WERI-Rb-1 (cell line): ENCODE results near the gene ATP6V0C.

Experiments used
- DNase-seq: peaks from one replicate; pipeline ENCODE4 v3.0.0-alpha.2; 2020
- H3K27ac ChIP-seq: fragments of 250-450 bp; sonication (Bioruptor Pico); 2 replicates; pipeline ENCODE4 v1.5.1; 2020; ENCODE audit warnings: mild to moderate bottlenecking, moderate library complexity
- H3K27me3 ChIP-seq: fragments of 250-450 bp; sonication (Bioruptor Pico); 2 replicates; pipeline ENCODE4 v1.5.1; 2021; ENCODE audit warnings: mild to moderate bottlenecking, low read depth, moderate library complexity; ENCODE audit not compliant: insufficient read depth, severe bottlenecking
- H3K36me3 ChIP-seq: fragments of 250-450 bp; sonication (Bioruptor Pico); 2 replicates; pipeline ENCODE4 v1.5.1; 2020; ENCODE audit warnings: mild to moderate bottlenecking, moderate library complexity
- H3K4me3 ChIP-seq: 2 replicates; pipeline ENCODE4 v1.5.1; 2011; ENCODE audit warnings: low read depth, mild to moderate bottlenecking, control low read depth, low read length
- H3K9me3 ChIP-seq: fragments of 250-450 bp; sonication (Bioruptor Pico); 2 replicates; pipeline ENCODE4 v1.5.1; 2021; ENCODE audit warnings: mild to moderate bottlenecking, moderate library complexity; ENCODE audit not compliant: severe bottlenecking
- CTCF ChIP-seq: IDR thresholded peaks from 2 replicates; pipeline ENCODE4 v1.5.1; 2011; ENCODE audit warnings: low read depth, mild to moderate bottlenecking, control low read depth, inconsistent platforms, low read length

ATP6V0C gene

GRCh38 chr16:2471016-2471652 is 42.6 kb upstream of the ATP6V0C start, which contains the start of gene NTN3:
Gene NTN3 (plus strand): TSS chr16:2471297. CDS start chr16:2471702, 405 bp downstream.
- no peaks in the 10 kb centered on the region for H3K9me3 ChIP-seq
- TF ChIP-seq CTCF: no peak
- peak within 1 kb of the TSS; percentile 54 for H3K4me3 ChIP-seq
- peaks cover 15% of the 10 kb centered on the region for H3K36me3 ChIP-seq
- peak; percentile 94 for DNase-seq
- no peaks in the 10 kb centered on the region for H3K27me3 ChIP-seq
- H3K27ac ChIP-seq: peak within 1 kb of the TSS; percentile 100

DNA sequence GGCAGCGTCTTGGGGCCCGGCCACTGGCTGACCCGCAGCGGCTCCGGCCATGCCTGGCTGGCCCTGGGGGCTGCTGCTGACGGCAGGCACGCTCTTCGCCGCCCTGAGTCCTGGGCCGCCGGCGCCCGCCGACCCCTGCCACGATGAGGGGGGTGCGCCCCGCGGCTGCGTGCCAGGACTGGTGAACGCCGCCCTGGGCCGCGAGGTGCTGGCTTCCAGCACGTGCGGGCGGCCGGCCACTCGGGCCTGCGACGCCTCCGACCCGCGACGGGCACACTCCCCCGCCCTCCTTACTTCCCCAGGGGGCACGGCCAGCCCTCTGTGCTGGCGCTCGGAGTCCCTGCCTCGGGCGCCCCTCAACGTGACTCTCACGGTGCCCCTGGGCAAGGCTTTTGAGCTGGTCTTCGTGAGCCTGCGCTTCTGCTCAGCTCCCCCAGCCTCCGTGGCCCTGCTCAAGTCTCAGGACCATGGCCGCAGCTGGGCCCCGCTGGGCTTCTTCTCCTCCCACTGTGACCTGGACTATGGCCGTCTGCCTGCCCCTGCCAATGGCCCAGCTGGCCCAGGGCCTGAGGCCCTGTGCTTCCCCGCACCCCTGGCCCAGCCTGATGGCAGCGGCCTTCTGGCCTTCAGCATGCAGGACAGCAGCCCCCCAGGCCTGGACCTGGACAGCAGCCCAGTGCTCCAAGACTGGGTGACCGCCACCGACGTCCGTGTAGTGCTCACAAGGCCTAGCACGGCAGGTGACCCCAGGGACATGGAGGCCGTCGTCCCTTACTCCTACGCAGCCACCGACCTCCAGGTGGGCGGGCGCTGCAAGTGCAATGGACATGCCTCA is 41.9 kb upstream of the ATP6V0C start:
- no peak for DNase-seq
- Histone ChIP-seq H3K4me3 (peak overlapping the region; percentile 54), H3K27ac (peak overlapping the region; percentile 100), H3K9me3 (no peaks in the 10 kb centered on the region), H3K27me3 (no peaks in the 10 kb centered on the region), H3K36me3 (peaks cover 12% of the 10 kb centered on the region)
- no peak for TF ChIP-seq CTCF

GRCh38 chr16:2472488-2472864 is 41.3 kb upstream of the ATP6V0C start:
- no peak for DNase-seq
- no peaks in the 10 kb centered on the region for H3K27me3 ChIP-seq

DNA sequence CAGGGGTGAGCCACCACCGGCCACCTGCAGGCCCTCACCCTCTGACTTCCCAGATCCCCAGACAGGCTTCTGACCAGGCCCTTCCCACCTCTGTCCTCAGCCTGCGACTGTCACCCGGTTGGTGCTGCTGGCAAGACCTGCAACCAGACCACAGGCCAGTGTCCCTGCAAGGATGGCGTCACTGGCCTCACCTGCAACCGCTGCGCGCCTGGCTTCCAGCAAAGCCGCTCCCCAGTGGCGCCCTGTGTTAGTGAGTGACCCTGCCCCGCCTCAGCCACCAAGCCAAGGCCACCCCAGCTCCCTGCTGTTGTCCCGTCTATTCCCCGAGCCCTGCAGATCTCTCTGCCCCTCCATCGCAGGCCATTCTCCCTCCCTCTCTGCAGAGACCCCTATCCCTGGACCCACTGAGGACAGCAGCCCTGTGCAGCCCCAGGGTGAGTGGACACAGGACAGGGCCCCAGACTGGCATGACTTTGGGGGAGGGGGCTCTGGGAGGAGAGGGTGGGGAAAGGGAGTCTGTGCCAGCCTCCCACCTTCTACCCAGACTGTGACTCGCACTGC is 40.8 kb upstream of the ATP6V0C start:
- H3K9me3 ChIP-seq: no peaks in the 10 kb centered on the region
- peaks cover 16% of the 10 kb centered on the region for H3K36me3 ChIP-seq
- DNase-seq: no peak
- TF ChIP-seq CTCF: no peak
- peak overlapping the region; percentile 36 for H3K4me3 ChIP-seq
- H3K27me3 ChIP-seq: no peaks in the 10 kb centered on the region
- H3K27ac ChIP-seq: peak overlapping the region; percentile 100

More at GRCh38 chr16:2472488-2472864, 41.3 kb upstream of the ATP6V0C start:
- peak overlapping the region; percentile 54 for H3K4me3 ChIP-seq
- no peak for TF ChIP-seq CTCF
- no peaks in the 10 kb centered on the region for H3K9me3 ChIP-seq
- H3K36me3 ChIP-seq: peaks cover 11% of the 10 kb centered on the region
- H3K27ac ChIP-seq: peak overlapping the region; percentile 100

GRCh38 chr16:2473446-2473926 is 40.3 kb upstream of the ATP6V0C start:
- Histone ChIP-seq H3K4me3 (peak overlapping the region; percentile 36), H3K36me3 (peaks cover 19% of the 10 kb centered on the region), H3K9me3 (no peaks in the 10 kb centered on the region), H3K27me3 (no peaks in the 10 kb centered on the region), H3K27ac (peak overlapping the region; percentile 100)
- peak; percentile 90 for DNase-seq
- no peak for TF ChIP-seq CTCF
